ENCODE data around the gene CNIH3.

DNA sequence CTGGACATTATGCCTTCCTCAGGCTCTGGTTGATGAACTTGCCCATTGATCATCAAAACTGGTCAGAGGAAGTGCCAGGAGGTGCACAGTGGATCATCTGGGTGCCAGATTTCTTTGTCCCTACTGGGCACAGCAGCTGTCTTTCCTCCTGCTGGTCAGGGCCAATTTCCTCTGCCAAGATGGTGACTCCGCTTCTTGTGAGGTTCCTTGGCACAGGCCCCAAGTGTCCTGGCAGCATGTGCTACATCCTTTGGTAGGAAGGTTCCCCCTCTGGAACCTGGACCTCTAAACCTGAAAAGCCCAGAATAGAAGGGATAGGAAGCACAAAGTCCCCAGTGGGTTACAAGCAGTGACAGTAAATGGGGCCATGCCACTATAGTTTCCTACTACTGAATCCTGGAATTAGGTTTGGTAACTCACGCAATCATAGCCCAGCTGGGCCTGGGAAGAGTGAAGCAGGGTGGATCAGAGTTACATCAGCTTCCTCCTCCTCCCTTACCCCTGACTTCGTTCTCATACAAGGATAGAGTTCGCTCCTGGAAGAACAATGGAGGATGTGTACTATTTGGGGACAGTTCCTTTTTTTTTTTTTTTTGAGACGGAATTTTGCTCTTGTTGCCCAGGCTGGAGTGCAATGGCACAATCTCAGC, 147.1 kb downstream of the CNIH3 start:
- TF ChIP-seq POLR2A (IDR thresholded peaks at IDR 0.05) (no peak), CTCF (IDR thresholded peaks at IDR 0.05) (no peak)

Measured in uterus (tissue), 2 donors.